ENCODE measurements around the gene SLC39A11.

DNA sequence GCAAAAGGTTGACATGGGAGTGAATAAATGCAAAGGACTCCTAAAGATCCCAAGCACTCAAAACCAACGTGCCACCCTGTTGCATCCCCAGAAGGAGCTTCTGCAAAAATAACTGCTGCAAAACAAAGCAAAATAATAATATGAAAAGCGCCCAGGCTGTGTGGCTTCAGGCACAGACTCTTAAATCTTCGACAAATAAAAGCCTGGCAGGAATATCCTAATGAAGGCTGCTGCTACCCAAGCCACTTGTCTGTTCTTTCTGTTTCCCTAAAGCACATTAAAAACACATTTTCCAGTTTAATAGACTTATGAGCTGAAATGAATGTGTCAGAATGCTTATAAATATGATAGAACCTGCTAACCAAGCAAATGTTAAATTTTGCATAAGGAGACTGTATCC lies 154.0 kb downstream of the SLC39A11 start:
- TF ChIP-seq EP300 (IDR thresholded peaks at IDR 0.05) (no peak), POLR2A (IDR thresholded peaks at IDR 0.05) (no peak), CTCF (IDR thresholded peaks at IDR 0.05) (no peak)
